PFSK-1 (cell line): ENCODE results near the gene NEMP1.

Source experiments
- FOXP2 ChIP-seq: optimal IDR thresholded peaks from 2 replicates; pipeline ENCODE3; 2011; ENCODE audit warnings: borderline replicate concordance, control low read depth, inconsistent platforms; ENCODE audit not compliant: insufficient read depth; ENCODE audit errors: extremely low read length, extremely low read depth
- POLR2AphosphoS5 ChIP-seq: IDR thresholded peaks from 2 replicates; pipeline ENCODE4 v1.6.1; 2012; ENCODE audit warnings: low read depth, mild to moderate bottlenecking, control low read depth, low read length, moderate library complexity
- SIN3A ChIP-seq: IDR thresholded peaks from 2 replicates; pipeline ENCODE4 v1.6.1; 2012; ENCODE audit warnings: mild to moderate bottlenecking, low read length, moderate library complexity, borderline replicate concordance; ENCODE audit not compliant: insufficient read depth
- TAF1 ChIP-seq: IDR thresholded peaks from 2 replicates; pipeline ENCODE4 v1.6.1; 2012; ENCODE audit warnings: low read length, control low read depth, borderline replicate concordance; ENCODE audit not compliant: insufficient read depth
- TF ChIP-seq, protein P1 (sequence below), 2 experiments: IDR thresholded peaks; 2 replicates each; pipeline versions ENCODE4 v1.6.1 to v1.8.0; 2011 to 2012; ENCODE audit warnings: low read depth in 2 of 2, low read length in 2 of 2, control low read depth in 1 of 2, inconsistent platforms in 1 of 2, mild to moderate bottlenecking in 1 of 2, moderate library complexity in 1 of 2; ENCODE audit not compliant: insufficient read depth in 1 of 2

Gene NEMP1

DNA sequence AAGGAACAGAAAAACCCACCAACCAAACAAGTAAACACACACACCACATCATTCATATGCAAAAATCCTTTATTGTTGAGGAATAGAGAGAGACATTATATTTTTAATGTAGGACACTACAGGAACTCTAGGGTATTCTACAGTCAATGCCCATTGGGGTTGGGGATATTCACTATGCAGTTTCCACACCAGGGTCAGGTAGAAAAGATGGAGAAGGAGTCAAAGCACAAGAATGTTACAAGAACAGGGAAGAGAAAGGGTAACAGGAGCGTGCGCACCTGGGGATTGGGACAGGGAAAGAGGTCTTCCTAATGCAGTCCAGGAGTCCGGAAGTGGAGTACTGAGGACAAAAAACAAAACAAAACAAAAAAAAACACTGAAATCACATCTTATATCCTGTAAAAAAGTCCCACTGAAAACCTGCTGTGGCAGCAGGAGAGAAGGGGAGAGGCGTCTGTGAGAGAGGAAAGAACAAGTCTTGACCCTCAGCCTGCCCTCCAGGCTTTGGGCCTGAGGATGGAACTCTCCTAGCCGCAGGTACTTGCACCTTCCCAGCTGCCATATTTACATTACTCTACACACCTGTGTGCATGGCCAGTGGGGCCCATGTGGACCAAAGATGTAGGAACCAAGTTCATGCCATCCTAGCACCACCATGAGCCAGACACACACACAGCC lies 68.5 kb downstream of the NEMP1 start:
- TF ChIP-seq FOXP2: no peak
- TF ChIP-seq, protein P1, sequence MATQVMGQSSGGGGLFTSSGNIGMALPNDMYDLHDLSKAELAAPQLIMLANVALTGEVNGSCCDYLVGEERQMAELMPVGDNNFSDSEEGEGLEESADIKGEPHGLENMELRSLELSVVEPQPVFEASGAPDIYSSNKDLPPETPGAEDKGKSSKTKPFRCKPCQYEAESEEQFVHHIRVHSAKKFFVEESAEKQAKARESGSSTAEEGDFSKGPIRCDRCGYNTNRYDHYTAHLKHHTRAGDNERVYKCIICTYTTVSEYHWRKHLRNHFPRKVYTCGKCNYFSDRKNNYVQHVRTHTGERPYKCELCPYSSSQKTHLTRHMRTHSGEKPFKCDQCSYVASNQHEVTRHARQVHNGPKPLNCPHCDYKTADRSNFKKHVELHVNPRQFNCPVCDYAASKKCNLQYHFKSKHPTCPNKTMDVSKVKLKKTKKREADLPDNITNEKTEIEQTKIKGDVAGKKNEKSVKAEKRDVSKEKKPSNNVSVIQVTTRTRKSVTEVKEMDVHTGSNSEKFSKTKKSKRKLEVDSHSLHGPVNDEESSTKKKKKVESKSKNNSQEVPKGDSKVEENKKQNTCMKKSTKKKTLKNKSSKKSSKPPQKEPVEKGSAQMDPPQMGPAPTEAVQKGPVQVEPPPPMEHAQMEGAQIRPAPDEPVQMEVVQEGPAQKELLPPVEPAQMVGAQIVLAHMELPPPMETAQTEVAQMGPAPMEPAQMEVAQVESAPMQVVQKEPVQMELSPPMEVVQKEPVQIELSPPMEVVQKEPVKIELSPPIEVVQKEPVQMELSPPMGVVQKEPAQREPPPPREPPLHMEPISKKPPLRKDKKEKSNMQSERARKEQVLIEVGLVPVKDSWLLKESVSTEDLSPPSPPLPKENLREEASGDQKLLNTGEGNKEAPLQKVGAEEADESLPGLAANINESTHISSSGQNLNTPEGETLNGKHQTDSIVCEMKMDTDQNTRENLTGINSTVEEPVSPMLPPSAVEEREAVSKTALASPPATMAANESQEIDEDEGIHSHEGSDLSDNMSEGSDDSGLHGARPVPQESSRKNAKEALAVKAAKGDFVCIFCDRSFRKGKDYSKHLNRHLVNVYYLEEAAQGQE (IDR thresholded peaks at IDR 0.05; ENCODE audit: insufficient read depth in 1 of 2, low read depth in 2 of 2, low read length in 2 of 2): no peak
- TF ChIP-seq SIN3A: no peak
- TF ChIP-seq TAF1: no peak
- TF ChIP-seq POLR2AphosphoS5: no peak

DNA sequence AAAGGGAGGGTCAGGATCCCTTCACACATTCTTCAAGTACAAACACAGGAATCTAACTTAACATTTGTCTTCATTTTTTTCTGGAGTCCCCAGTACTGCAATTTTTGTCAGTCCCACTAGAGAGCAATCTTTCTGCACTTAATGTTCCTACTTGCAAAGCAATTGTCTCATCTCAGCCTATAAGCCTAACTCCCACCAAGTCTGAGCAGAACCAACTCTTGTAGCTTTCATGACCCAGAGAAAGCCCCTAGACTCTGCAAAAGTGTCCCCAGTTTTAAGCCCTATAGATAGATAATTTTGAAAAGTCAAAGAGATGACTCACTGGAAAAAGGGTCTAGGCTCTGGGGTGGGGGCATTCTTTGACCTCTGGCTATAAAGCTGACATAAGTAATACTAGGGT lies 70.4 kb downstream of the NEMP1 start:
- TF ChIP-seq FOXP2 (no peak), SIN3A (no peak), POLR2AphosphoS5 (no peak), TAF1 (no peak)
- TF ChIP-seq, protein P1 (IDR thresholded peaks at IDR 0.05; ENCODE audit: insufficient read depth in 1 of 2, low read depth in 2 of 2, low read length in 2 of 2): no peak

DNA sequence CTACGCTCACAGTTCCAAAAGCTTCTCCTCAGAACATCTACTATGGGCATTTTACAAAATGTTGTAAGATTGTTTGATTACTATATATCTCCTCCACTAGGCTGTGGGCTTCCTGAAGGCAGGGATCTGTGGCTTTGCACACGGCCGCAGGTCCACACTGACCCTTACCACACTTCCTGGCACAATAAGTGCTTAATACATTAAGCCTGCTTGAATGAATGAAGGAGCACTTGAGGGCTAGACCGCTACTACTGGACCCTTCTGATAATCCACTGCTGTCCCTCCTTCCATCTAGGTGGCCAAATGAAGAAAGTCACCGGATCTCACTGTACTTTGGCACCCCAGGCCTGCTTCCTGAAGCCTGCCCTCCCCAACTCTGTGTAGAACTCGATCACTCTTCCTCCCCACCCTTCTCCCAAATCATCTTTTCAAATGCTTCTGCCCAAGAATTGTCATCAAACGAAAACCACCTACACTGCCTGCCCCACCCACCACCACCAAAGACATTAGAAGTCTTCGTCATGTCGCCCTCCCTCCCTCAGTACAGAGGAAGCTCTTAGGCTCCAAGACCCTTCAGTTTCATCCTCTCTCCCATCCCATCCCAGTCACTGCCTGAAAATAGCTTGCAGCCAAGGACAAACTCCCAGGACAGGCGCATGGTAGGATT lies 71.6 kb downstream of the NEMP1 start:
- no peak for TF ChIP-seq POLR2AphosphoS5
- TF ChIP-seq FOXP2: no peak
- no peak for TF ChIP-seq TAF1
- TF ChIP-seq, protein P1 (IDR thresholded peaks at IDR 0.05; ENCODE audit: insufficient read depth in 1 of 2, low read depth in 2 of 2, low read length in 2 of 2): no peak
- TF ChIP-seq SIN3A: no peak

DNA sequence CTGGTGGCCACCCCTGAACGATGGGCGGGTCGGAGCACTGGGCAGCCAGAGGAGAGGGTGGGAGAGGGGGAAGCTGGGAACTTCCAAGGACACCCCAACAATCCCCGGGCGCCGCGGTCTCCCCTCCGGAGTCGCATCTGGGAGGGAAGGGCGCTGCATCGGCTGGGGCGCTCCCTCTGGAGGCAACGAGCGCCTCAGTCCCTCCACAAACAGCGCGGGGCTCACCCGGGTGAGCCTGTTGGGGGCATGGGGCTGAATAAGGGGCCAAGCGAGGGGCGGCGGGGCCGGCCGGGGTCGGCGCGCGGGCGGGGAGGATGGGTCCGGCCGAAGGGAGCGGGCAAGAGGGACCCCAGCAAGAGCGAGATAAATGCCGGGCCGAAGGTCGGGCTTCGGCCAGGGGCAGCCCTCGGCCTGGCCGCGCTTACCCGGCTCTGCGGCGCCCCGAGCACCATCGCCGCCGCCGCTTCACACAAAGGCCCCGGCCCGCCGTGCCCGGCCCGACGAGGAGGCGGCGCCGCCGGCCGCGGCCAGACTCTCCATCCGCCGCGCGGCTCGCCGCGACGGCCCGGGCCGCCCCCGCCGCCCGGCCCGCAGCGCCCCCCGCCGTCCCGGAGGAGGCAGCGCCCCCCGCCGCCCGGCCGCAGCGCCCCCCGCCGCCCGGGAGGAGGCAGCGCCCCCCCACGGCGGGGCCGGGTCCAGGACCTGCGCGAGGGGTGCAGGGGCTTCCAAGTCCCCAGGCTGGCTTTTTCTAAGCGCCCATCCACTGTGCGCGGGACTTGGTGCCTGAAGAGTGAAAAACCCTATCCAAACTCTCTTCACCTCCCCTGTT lies 72.4 kb downstream of the NEMP1 start, which contains the start of gene ZBTB39:
ZBTB39 (minus strand) TSS at position 567 of the 829 bp plus-strand sequence. CDS start 1,629 bp downstream, outside the sequence.
- TF ChIP-seq POLR2AphosphoS5 (no peak), FOXP2 (peak; percentile 40), TAF1 (0 out of 2 replicates have a peak, but pooled peaks have one; percentile 22), SIN3A (no peak)
- TF ChIP-seq, protein P1 (IDR thresholded peaks at IDR 0.05; ENCODE audit: insufficient read depth in 1 of 2, low read depth in 2 of 2, low read length in 2 of 2): no peak
